ENCODE results near the gene NPLOC4.

NPLOC4 gene

GRCh38 chr17:81556175-81556691 lies 80.7 kb downstream of the NPLOC4 start:
- no peak overlapping the region for H3K4me3 ChIP-seq (ENCODE audit: low read length)
- TF ChIP-seq CTCF (IDR thresholded peaks at IDR 0.05; ENCODE audit: insufficient read depth, low read depth, low read length, missing control alignments): no peak
- DNase-seq (ENCODE audit: low read depth): no peak

- TF ChIP-seq CTCF (IDR thresholded peaks at IDR 0.05; ENCODE audit: insufficient read depth, low read depth, low read length, missing control alignments): no peak
- H3K4me3 ChIP-seq (ENCODE audit: low read length): no peak overlapping the region
- peak; percentile 87 for DNase-seq (ENCODE audit: low read depth)
Observed at GRCh38 chr17:81553616-81554181, 83.2 kb downstream of the NPLOC4 start.

GRCh38 chr17:81553018-81553615 lies 83.8 kb downstream of the NPLOC4 start:
- peak; percentile 89 for DNase-seq (ENCODE audit: low read depth)
- peak; percentile 31 for TF ChIP-seq CTCF (IDR thresholded peaks at IDR 0.05; ENCODE audit: insufficient read depth, low read depth, low read length, missing control alignments)
- H3K4me3 ChIP-seq (ENCODE audit: low read length): peak overlapping the region; percentile 82

GRCh38 chr17:81552244-81553017 lies 84.5 kb downstream of the NPLOC4 start, which contains the start of gene FAAP100:
TSS of gene FAAP100 (minus strand) at chr17:81552353. CDS start at chr17:81552330, 23 bp downstream.
- no peak for TF ChIP-seq CTCF (IDR thresholded peaks at IDR 0.05; ENCODE audit: insufficient read depth, low read depth, low read length, missing control alignments)
- peak within 1 kb of the TSS; percentile 82 for H3K4me3 ChIP-seq (ENCODE audit: low read length)
- DNase-seq (ENCODE audit: low read depth): peak; percentile 86

- H3K4me3 ChIP-seq (ENCODE audit: low read length): peak overlapping the region; percentile 82
- DNase-seq (ENCODE audit: low read depth): peak; percentile 24
- no peak for TF ChIP-seq CTCF (IDR thresholded peaks at IDR 0.05; ENCODE audit: insufficient read depth, low read depth, low read length, missing control alignments)
Observed at GRCh38 chr17:81551458-81552243, 85.3 kb downstream of the NPLOC4 start.

GRCh38 chr17:81550830-81551457 lies 86.0 kb downstream of the NPLOC4 start:
- peak overlapping the region; percentile 82 for H3K4me3 ChIP-seq (ENCODE audit: low read length)
- DNase-seq (ENCODE audit: low read depth): no peak
- no peak for TF ChIP-seq CTCF (IDR thresholded peaks at IDR 0.05; ENCODE audit: insufficient read depth, low read depth, low read length, missing control alignments)

All from epithelial cell of esophagus (primary cell).